Stimulated activated CD8-positive, alpha-beta memory T cell treated with anti-CD3 and anti-CD28 coated beads, Interleukin-4, amount 100 ng/mL, for 48 hours (primary cell): ENCODE data around the gene CDC42EP1.

Source experiments
- DNase-seq: peaks from one replicate; pipeline ENCODE4 v3.0.0-alpha.2; 2020

CDC42EP1 gene

GRCh38 chr22:37616201-37617083 lies 56.2 kb downstream of the CDC42EP1 start:
- DNase-seq, result no peak

- no peak for DNase-seq
Measured at GRCh38 chr22:37617431-37617830, 57.2 kb downstream of the CDC42EP1 start.

- no peak for DNase-seq
Measured at GRCh38 chr22:37618072-37618656, 57.9 kb downstream of the CDC42EP1 start.

GRCh38 chr22:37618674-37619073 lies 58.4 kb downstream of the CDC42EP1 start:
- DNase-seq, result no peak
